Omental fat pad (tissue), 4 donors: Measurements from ENCODE around the gene TRNAU1AP. TPM values are rescaled to one million over a fixed set of nuclear protein-coding genes. Genes with fewer than 3 reads are reported as not detected.
A peak's percentile ranks its signal among the peaks of the same experiment; 100 is the strongest.
"Not testable (repeated sequence)": the region's sequence is repeated elsewhere in the genome, so short reads cannot be mapped to it uniquely, and the experiment has no call there.

Experiments
- ATAC-seq: fragments of 150-250 bp; one replicate; pipeline ENCODE4 v1.9.1; 2016; ENCODE audit warnings: mild to moderate bottlenecking, moderate library complexity; ENCODE audit not compliant: low FRiP score
- DNase-seq: peaks from one replicate; pipeline ENCODE4 v3.0.0-alpha.2; 2019; ENCODE audit warnings: low spot score
- total RNA-seq, 4 donors: library from RNA; depleted of rRNA; stranded (reverse); fragments of >200 nt; gene quantifications; one replicate each; pipeline ENCODE4 v1.1.0, GENCODE V29; 2016
- TF ChIP-seq, protein P1 (sequence below), 3 donors: fragments of 450-650 bp; IDR thresholded peaks; one replicate each; pipeline ENCODE4 v1.5.1; 2016 to 2017; ENCODE audit warnings: antibody characterized with exemption in 3 of 3, mild to moderate bottlenecking in 3 of 3, moderate library complexity in 2 of 3

The TRNAU1AP gene
- total RNA-seq, 4 donors from 2014 or later = 14.8 to 26.8 (median 21.9) TPM

- ATAC-seq (peak; percentile 71), DNase-seq (no peak)
- TF ChIP-seq, protein P1, sequence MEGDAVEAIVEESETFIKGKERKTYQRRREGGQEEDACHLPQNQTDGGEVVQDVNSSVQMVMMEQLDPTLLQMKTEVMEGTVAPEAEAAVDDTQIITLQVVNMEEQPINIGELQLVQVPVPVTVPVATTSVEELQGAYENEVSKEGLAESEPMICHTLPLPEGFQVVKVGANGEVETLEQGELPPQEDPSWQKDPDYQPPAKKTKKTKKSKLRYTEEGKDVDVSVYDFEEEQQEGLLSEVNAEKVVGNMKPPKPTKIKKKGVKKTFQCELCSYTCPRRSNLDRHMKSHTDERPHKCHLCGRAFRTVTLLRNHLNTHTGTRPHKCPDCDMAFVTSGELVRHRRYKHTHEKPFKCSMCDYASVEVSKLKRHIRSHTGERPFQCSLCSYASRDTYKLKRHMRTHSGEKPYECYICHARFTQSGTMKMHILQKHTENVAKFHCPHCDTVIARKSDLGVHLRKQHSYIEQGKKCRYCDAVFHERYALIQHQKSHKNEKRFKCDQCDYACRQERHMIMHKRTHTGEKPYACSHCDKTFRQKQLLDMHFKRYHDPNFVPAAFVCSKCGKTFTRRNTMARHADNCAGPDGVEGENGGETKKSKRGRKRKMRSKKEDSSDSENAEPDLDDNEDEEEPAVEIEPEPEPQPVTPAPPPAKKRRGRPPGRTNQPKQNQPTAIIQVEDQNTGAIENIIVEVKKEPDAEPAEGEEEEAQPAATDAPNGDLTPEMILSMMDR (IDR thresholded peaks at IDR 0.05) = no peak
Measured at GRCh38 chr1:28592321-28593071, 39.6 kb downstream of the TRNAU1AP start.

DNA sequence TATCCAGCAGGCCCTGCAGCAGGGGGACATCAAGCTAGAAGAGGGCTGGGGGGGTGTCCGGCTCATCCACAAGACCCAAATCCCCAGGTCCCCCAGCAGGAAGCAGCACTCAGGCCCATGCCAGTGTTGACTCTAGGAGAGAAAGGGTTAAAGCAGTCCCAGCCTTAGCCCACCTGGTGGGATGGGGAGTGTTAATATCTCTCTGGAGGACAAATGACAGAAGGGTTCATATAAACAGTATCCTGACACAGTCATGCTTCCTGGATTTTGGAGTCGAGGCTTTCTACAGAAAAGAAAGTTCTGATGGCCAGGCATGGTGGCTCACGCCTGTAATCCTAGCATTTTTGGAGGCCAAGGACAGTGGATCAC is 41.1 kb downstream of the TRNAU1AP start:
- not testable (repeated sequence) for ATAC-seq, DNase-seq

- not testable (repeated sequence) for DNase-seq, ATAC-seq
Measured at GRCh38 chr1:28594686-28595411, 42.0 kb downstream of the TRNAU1AP start.

- ATAC-seq = no peak
- DNase-seq = no peak
- TF ChIP-seq, protein P1 (IDR thresholded peaks at IDR 0.05) = no peak
Measured at GRCh38 chr1:28595412-28596191, 42.7 kb downstream of the TRNAU1AP start.

- not testable (repeated sequence) for ATAC-seq, DNase-seq
Measured at GRCh38 chr1:28596276-28596675, 43.4 kb downstream of the TRNAU1AP start.

DNA sequence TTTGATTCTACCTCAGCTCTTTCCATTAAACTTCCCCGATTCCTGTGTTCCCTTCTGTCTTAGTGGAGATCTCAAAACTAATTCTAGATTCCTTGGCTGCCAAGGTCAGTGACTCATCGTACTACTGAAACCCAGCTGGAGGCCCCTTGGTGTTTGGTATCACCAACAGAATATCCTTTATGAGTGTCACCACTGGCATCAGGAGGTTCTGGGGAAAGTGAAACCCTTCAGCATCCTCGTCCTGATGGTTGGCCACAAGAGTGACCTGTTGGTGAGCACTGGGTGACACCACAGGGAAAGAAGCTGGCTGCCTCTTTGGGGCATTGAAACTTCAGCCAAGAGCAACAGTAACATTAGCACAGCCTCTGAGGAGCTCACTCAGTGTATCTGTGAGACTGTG is 48.8 kb downstream of the TRNAU1AP start:
- DNase-seq (no peak), ATAC-seq (no peak)
- TF ChIP-seq, protein P1 (IDR thresholded peaks at IDR 0.05) = no peak

GRCh38 chr1:28602536-28603439 is 49.9 kb downstream of the TRNAU1AP start:
- ATAC-seq = peak; percentile 60
- no peak for DNase-seq
- TF ChIP-seq, protein P1 (IDR thresholded peaks at IDR 0.05) = no peak

DNA sequence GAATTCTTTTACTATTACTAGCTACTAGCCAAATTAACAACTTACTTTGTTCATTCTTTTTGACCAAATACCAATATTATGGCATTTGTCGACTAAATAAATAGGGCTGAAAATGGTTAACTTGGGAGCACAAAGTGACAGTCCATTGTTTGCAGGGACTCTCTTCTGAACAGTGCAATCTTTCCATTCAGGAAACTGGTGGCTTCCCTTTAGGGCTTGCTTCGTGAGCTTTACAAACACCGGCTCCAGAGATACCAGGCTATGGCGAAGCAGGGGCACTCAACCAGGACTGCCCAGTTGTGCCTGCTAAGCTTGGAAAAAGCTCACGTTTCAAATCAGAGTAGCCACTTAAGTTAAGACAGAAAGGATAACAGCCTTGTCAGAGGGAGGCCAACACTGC is 51.5 kb downstream of the TRNAU1AP start:
- TF ChIP-seq, protein P1 (IDR thresholded peaks at IDR 0.05) = no peak
- ATAC-seq = no peak
- DNase-seq = no peak
